ENCODE measurements around the gene ZBTB7A. TPM values are rescaled to one million over a fixed set of nuclear protein-coding genes. Genes with fewer than 3 reads are reported as not detected.
A peak's percentile ranks its signal among the peaks of the same experiment; 100 is the strongest.

ZBTB7A gene
- total RNA-seq, 2 donors from 2014 or later = 110 to 123 TPM

DNA sequence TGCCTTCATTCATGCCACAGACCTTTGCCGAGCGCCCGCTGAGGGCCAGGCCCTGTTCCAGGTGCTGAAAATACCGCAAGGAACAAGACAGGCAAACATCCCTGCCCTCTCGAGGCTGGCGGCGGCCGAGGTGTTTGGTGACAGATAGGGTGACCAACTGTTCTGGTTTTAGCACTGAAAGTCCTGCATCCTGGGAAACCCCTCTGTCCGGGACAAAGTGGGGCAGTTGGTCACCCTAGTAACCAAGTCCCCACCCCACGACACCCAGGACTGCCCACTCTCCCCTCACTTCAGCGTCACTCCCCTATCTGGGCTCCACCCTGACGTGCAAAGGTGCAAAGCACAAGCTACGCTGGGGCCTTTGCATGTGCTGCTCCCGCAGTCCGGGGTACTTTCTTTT is 17.3 kb downstream of the ZBTB7A start:
- Histone ChIP-seq H3K4me1 (peaks cover 19% of the 10 kb centered on the region), H3K27ac (peak overlapping the region; percentile 91), H3K9ac (ENCODE audit: low read depth in 2 of 2, low read length in 2 of 2) (peak overlapping the region in 1 of 2 donors; percentile 40), H3K27me3 (no peaks in the 10 kb centered on the region), H3K9me3 (no peaks in the 10 kb centered on the region), H3K4me3 (no peak overlapping the region), H3K36me3 (peaks cover 11% of the 10 kb centered on the region)
- DNase-seq = peak; percentile 34
- intact Hi-C loops (cut with DNase I) = no loop called here
- TF ChIP-seq, protein P1, sequence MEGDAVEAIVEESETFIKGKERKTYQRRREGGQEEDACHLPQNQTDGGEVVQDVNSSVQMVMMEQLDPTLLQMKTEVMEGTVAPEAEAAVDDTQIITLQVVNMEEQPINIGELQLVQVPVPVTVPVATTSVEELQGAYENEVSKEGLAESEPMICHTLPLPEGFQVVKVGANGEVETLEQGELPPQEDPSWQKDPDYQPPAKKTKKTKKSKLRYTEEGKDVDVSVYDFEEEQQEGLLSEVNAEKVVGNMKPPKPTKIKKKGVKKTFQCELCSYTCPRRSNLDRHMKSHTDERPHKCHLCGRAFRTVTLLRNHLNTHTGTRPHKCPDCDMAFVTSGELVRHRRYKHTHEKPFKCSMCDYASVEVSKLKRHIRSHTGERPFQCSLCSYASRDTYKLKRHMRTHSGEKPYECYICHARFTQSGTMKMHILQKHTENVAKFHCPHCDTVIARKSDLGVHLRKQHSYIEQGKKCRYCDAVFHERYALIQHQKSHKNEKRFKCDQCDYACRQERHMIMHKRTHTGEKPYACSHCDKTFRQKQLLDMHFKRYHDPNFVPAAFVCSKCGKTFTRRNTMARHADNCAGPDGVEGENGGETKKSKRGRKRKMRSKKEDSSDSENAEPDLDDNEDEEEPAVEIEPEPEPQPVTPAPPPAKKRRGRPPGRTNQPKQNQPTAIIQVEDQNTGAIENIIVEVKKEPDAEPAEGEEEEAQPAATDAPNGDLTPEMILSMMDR (IDR thresholded peaks at IDR 0.05) = no peak

DNA sequence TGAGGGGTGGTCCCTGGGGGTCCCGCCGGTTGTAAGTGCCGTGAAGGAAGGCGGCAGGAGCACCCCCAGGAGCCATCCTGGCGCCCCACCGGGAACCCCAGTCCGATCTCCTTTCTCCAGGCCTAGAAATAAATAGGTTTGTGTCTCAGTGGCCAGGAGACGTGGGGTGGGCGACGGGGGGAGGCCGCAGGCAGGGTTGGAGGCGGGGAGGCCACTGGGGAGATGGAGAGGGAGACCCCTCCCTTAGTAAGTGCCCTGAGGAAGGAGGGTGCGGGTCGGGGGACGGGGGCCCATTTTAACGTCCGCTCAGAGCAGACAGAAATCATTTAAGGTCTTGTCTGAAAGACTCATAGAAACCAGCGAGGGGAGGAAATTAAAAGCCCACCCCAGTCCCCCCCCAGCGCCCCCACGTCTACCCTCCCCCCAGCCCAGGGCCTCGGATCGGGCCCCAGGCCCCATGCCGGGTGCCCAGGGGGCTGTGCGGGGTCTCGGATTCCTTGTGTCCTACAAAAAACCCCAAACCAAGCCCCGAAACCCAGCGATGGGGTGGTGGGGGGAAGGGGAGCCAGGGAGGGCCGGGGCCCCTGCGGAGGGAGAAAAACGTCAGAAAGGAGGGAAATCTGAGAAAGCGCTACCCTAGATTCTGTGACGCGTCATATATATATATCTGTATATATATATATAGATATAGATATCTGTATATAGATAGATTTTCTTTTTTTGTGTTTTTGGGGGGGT is 19.6 kb downstream of the ZBTB7A start:
- intact Hi-C loops (cut with DNase I) = no loop called here
- H3K36me3 ChIP-seq = no peaks in the 10 kb centered on the region
- H3K27ac ChIP-seq = no peak overlapping the region
- TF ChIP-seq, protein P1 (IDR thresholded peaks at IDR 0.05) = no peak
- no peak overlapping the region for H3K4me3 ChIP-seq
- no peaks in the 10 kb centered on the region for H3K27me3 ChIP-seq
- DNase-seq = no peak
- H3K4me1 ChIP-seq = peaks cover 8% of the 10 kb centered on the region
- H3K9ac ChIP-seq (ENCODE audit: low read depth in 2 of 2, low read length in 2 of 2) = no peak overlapping the region
- no peaks in the 10 kb centered on the region for H3K9me3 ChIP-seq

DNA sequence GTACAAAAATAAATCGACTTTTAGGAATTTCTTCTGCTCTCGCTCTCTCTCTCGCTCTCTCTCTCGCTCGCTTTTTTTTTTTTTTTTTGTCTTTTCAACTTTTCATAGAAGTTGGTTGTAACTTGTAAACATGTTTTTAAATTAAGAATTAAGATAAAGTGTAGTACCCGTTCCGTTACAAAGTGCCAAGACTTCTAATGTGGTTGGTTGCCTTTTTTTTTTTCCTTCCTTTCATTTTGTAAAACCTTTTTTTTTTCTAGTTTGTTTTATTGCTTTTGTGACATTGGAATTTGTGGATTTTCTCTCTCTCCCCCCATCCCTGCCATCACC is 20.4 kb downstream of the ZBTB7A start:
- no peaks in the 10 kb centered on the region for H3K9me3 ChIP-seq
- intact Hi-C loops (cut with DNase I) = no loop called here
- TF ChIP-seq, protein P1 (IDR thresholded peaks at IDR 0.05) = no peak
- no peak overlapping the region for H3K9ac ChIP-seq (ENCODE audit: low read depth in 2 of 2, low read length in 2 of 2)
- no peak overlapping the region for H3K4me3 ChIP-seq
- no peak overlapping the region for H3K27ac ChIP-seq
- no peak for DNase-seq
- peaks cover 7% of the 10 kb centered on the region for H3K4me1 ChIP-seq
- H3K36me3 ChIP-seq = no peaks in the 10 kb centered on the region
- H3K27me3 ChIP-seq = no peaks in the 10 kb centered on the region

DNA sequence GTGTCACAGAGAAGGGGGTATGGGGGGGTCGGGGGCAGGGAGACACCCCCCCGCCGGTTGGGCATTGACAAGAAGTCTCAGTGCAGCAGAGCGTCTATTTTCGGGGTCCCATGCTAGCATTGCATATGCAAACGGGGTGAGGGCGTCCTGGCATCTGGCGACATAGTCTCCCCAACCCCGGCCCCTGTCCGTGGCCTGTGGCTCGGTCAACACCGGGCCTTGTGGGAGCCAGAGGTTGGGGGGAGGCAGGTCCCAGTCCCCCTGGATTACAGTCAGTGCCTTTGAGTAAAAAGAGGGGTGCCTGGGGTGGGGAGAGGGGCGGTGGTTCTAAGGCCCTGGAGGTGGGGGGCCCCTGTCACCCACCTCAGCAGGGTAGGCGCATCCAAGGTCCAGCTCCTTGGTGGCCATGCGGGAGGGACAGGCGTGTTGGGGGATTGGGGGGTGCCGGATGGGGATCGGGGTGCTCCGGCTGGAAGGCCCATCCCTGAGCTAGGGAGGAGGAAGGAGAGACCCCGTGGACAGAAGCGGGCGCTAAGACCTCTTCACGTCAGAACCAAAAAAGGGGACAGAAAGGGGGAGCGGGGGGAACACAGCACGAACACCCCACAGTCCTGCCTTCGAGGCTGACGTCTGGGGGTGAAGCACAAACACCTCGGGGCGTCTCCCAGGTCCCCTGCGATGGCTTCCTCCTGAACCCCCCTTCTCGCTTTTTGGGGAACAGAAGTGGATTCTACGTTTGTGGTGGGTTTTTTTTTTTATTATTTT is 20.9 kb downstream of the ZBTB7A start:
- intact Hi-C loops (cut with DNase I) = no loop called here
- Histone ChIP-seq H3K9me3 (no peaks in the 10 kb centered on the region), H3K4me1 (peaks cover 7% of the 10 kb centered on the region), H3K4me3 (no peak overlapping the region), H3K36me3 (no peaks in the 10 kb centered on the region), H3K27ac (no peak overlapping the region), H3K9ac (ENCODE audit: low read depth in 2 of 2, low read length in 2 of 2) (no peak overlapping the region), H3K27me3 (no peaks in the 10 kb centered on the region)
- TF ChIP-seq, protein P1 (IDR thresholded peaks at IDR 0.05) = no peak
- DNase-seq = no peak

DNA sequence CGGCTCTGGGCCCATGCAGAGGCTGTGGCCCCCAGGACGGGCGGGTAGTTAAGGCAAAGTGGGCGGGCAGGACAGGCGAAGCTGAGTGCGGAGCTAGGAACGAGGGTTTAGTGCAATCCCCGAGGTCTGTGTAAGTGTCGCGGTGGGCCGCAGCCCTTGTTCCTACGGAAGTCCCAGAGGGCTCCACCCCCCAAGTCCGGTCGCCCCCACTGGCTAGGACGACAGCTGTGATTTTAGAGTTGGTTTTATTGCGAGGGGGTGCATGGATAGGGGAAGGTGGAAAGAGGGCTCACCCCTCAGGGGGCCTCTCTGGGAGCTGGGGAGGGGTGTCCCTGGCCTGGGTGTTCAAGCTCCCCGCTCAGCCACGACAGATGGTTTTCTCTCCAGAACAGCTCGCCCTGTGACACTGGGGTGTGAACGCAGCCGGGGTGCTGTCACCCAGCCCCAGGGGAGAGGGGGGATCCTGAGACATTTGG is 21.7 kb downstream of the ZBTB7A start:
- H3K9ac ChIP-seq (ENCODE audit: low read depth in 2 of 2, low read length in 2 of 2) = no peak overlapping the region
- TF ChIP-seq, protein P1 (IDR thresholded peaks at IDR 0.05) = no peak
- H3K36me3 ChIP-seq = no peaks in the 10 kb centered on the region
- intact Hi-C loops (cut with DNase I) = loop anchor here (5.0 kb wide), 1 partner anchor 38 kb away; the partner anchor contains the start of gene PIAS4
- H3K27me3 ChIP-seq = no peaks in the 10 kb centered on the region
- H3K4me1 ChIP-seq = peaks cover 7% of the 10 kb centered on the region
- H3K27ac ChIP-seq = no peak overlapping the region
- H3K4me3 ChIP-seq = no peak overlapping the region
- H3K9me3 ChIP-seq = no peaks in the 10 kb centered on the region
- no peak for DNase-seq
